GM19193 (cell line): ENCODE results near the gene SYNGR4.

Source experiments
- POLR2A ChIP-seq: IDR thresholded peaks from 4 replicates; pipeline ENCODE4 v1.6.1; 2011; ENCODE audit not compliant: insufficient read depth, insufficient read length; ENCODE audit errors: extremely low read depth

SYNGR4 gene

GRCh38 chr19:48396016-48396823, 32.1 kb downstream of the SYNGR4 start:
- no peak for TF ChIP-seq POLR2A

GRCh38 chr19:48396824-48397176, 32.6 kb downstream of the SYNGR4 start:
- no peak for TF ChIP-seq POLR2A

GRCh38 chr19:48397263-48398101, 33.3 kb downstream of the SYNGR4 start:
- no peak for TF ChIP-seq POLR2A

- no peak for TF ChIP-seq POLR2A
Observed at GRCh38 chr19:48398102-48398374, 33.9 kb downstream of the SYNGR4 start.

- TF ChIP-seq POLR2A = peak; percentile 59
Observed at GRCh38 chr19:48398375-48399235, 34.4 kb downstream of the SYNGR4 start.

GRCh38 chr19:48400018-48400742, 36.0 kb downstream of the SYNGR4 start:
- TF ChIP-seq POLR2A = no peak

GRCh38 chr19:48401287-48401686, 37.1 kb downstream of the SYNGR4 start:
- TF ChIP-seq POLR2A = no peak

GRCh38 chr19:48403606-48404005, 39.4 kb downstream of the SYNGR4 start:
- TF ChIP-seq POLR2A = no peak

- no peak for TF ChIP-seq POLR2A
Observed at GRCh38 chr19:48405010-48405659, 41.0 kb downstream of the SYNGR4 start.

GRCh38 chr19:48405850-48406249, 41.7 kb downstream of the SYNGR4 start:
- no peak for TF ChIP-seq POLR2A

- TF ChIP-seq POLR2A = no peak
Observed at GRCh38 chr19:48413879-48414587, 49.9 kb downstream of the SYNGR4 start.

GRCh38 chr19:48415395-48415794, 51.2 kb downstream of the SYNGR4 start:
- no peak for TF ChIP-seq POLR2A

GRCh38 chr19:48415806-48416221, 51.6 kb downstream of the SYNGR4 start:
- no peak for TF ChIP-seq POLR2A
